ENCODE measurements around the gene ANKRD13C. TPM values are rescaled to one million over a fixed set of nuclear protein-coding genes. Genes with fewer than 3 reads are reported as not detected.

ANKRD13C gene
- polyA plus RNA-seq, 1 of the 3 experiments (the other 2 are of a cell fraction) = 5.2 TPM

GRCh38 chr1:70256664-70257063, 97.9 kb downstream of the ANKRD13C start:
- no peak overlapping the region for H3K4me3 ChIP-seq (ENCODE audit: low read depth in 2 of 2, low read length in 1 of 2)
- peaks cover 21% of the 10 kb centered on the region for H3F3A ChIP-seq (replicated peaks; ENCODE audit: insufficient read depth)
- no peak overlapping the region for H3K27ac ChIP-seq (ENCODE audit: low read depth in 2 of 2, low read length in 1 of 2)
- no peaks in the 10 kb centered on the region for H3K27me3 ChIP-seq (ENCODE audit: insufficient read depth)
- H3K9ac ChIP-seq = no peak overlapping the region
- DNase-seq = no peak
- 100% methylated on average over 1 of the region's 1 CpG for WGBS (ENCODE audit: low lambda C conversion rate)
- no peak overlapping the region for H3K4me2 ChIP-seq
- H3K36me3 ChIP-seq (replicated peaks in 1 of 2; ENCODE audit: control insufficient read depth in 1 of 2, insufficient read depth in 2 of 2, low read length in 1 of 2) = peaks cover 26 to 33% of the 10 kb centered on the region in 2 experiments
- no peaks in the 10 kb centered on the region for H3K79me2 ChIP-seq (ENCODE audit: insufficient read depth)
- POLR2A ChIA-PET = no interaction called here
- TF ChIP-seq NFIC (IDR thresholded peaks at IDR 0.05; ENCODE audit: borderline replicate concordance) (no peak), MXI1 (IDR thresholded peaks at IDR 0.05; ENCODE audit: low read depth, low read length) (no peak), EZH2phosphoT487 (IDR thresholded peaks at IDR 0.05; ENCODE audit: borderline replicate concordance, low read depth) (no peak), REST (IDR thresholded peaks at IDR 0.05; ENCODE audit: low read depth, low read length) (no peak), EP300 (IDR thresholded peaks at IDR 0.05; ENCODE audit: borderline replicate concordance in 1 of 2, low read depth in 1 of 2, low read length in 1 of 2) (no peak), YY1 (IDR thresholded peaks at IDR 0.05; ENCODE audit: low read depth) (no peak), USF1 (IDR thresholded peaks at IDR 0.05; ENCODE audit: borderline replicate concordance, low read depth) (no peak), POLR2AphosphoS5 (IDR thresholded peaks at IDR 0.05; ENCODE audit: low read depth, low read length) (no peak), ZBTB33 (IDR thresholded peaks at IDR 0.05; ENCODE audit: borderline replicate concordance, low read depth) (no peak), FOXJ3 (CRISPR knock-in tag; IDR thresholded peaks at IDR 0.05) (no peak), MAX (IDR thresholded peaks at IDR 0.05; ENCODE audit: low read depth) (no peak), GATA2 (CRISPR knock-in tag; IDR thresholded peaks at IDR 0.05) (no peak), TEAD4 (IDR thresholded peaks at IDR 0.05; ENCODE audit: borderline replicate concordance, insufficient read depth) (no peak)
- no peak overlapping the region for H2AFZ ChIP-seq (ENCODE audit: low read depth)
- H3K4me1 ChIP-seq (ENCODE audit: control insufficient read depth in 1 of 2, insufficient read depth in 2 of 2, low read depth in 1 of 2, low read length in 1 of 2) = no peaks in the 10 kb centered on the region; a peak in 1 of 4 replicates
- H3K9me2 ChIP-seq = no peaks in the 10 kb centered on the region
- CTCF ChIA-PET = no interaction called here
- H3K9me3 ChIP-seq = no peaks in the 10 kb centered on the region
- no peaks in the 10 kb centered on the region for H4K20me1 ChIP-seq (ENCODE audit: insufficient read depth)
